Ishikawa (cell line): Measurements from ENCODE around the gene TRAF3IP1.

Source experiments
- CEBPB ChIP-seq: IDR thresholded peaks from 2 replicates; pipeline ENCODE4 v1.6.1; 2012
- CREB1 ChIP-seq: IDR thresholded peaks from 2 replicates; pipeline ENCODE4 v1.6.1; 2012; ENCODE audit warnings: low read depth
- EGR1 ChIP-seq: IDR thresholded peaks from 2 replicates; pipeline ENCODE4 v1.6.1; 2012
- EP300 ChIP-seq: IDR thresholded peaks from 2 replicates; pipeline ENCODE4 v1.6.1; 2012; ENCODE audit warnings: borderline replicate concordance
- FOXM1 ChIP-seq: IDR thresholded peaks from 2 replicates; pipeline ENCODE4 v1.6.1; 2012; ENCODE audit warnings: low read depth, borderline replicate concordance
- NFIC ChIP-seq: IDR thresholded peaks from 2 replicates; pipeline ENCODE4 v1.6.1; 2012
- RAD21 ChIP-seq: IDR thresholded peaks from 2 replicates; pipeline ENCODE4 v1.6.1; 2012; ENCODE audit warnings: low read depth
- REST ChIP-seq: IDR thresholded peaks from 2 replicates; pipeline ENCODE4 v1.6.1; 2012; ENCODE audit warnings: low read depth, mild to moderate bottlenecking
- TAF1 ChIP-seq: IDR thresholded peaks from 2 replicates; pipeline ENCODE4 v1.6.1; 2012; ENCODE audit warnings: low read depth, mild to moderate bottlenecking
- TCF12 ChIP-seq: IDR thresholded peaks from 2 replicates; pipeline ENCODE4 v1.6.1; 2012; ENCODE audit warnings: low read depth
- TEAD4 ChIP-seq: IDR thresholded peaks from 2 replicates; pipeline ENCODE4 v1.6.1; 2012
- USF1 ChIP-seq: IDR thresholded peaks from 2 replicates; pipeline ENCODE4 v1.6.1; 2012
- YY1 ChIP-seq: IDR thresholded peaks from 2 replicates; pipeline ENCODE4 v1.6.1; 2012; ENCODE audit warnings: low read depth
- ZBTB7A ChIP-seq: IDR thresholded peaks from 2 replicates; pipeline ENCODE4 v1.6.1; 2012; ENCODE audit warnings: low read depth
- TF ChIP-seq, protein P1 (sequence below): IDR thresholded peaks from 2 replicates; pipeline ENCODE4 v1.6.1; 2012

The TRAF3IP1 gene

GRCh38 chr2:238277695-238278094 is 42.6 kb upstream of the TRAF3IP1 start:
- TF ChIP-seq RAD21, result peak; percentile 37; the same call in 1 of the 2 replicates
- no peak for TF ChIP-seq ZBTB7A

DNA sequence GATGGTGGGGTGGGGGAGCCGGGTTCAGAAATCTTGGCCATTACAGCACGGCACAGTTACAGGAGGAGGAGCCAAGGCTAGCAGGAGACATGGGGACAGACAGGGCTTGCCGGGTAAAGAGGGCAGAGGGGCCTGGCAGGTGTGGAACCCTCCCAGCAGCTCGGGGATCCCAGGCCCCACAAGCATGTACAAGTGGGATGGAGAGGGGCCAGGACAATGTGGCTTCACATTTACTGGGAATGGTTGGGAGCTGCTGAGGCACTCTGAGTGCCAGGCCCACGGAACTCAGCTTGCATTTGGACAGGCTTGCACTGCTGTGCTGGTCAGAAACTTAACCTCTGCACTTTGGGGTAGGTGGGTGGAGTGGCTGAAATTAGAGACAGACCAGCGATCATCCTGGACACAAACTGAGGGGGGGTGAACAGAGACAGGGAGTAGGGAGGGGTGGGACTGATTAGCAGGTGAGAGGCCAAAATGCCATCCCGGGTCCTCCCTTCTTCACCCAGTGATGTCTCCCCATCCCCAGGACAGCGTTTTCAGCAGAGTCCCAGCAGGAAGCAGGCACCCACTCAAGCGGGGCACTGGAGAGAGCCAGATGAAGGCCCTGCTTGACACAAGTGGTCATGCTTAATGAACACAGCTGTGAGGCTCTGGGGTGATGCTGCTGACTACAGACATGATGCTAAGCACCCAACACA is 41.5 kb upstream of the TRAF3IP1 start:
- TF ChIP-seq CEBPB (no peak), USF1 (no peak), TCF12 (no peak), RAD21 (no peak), EGR1 (no peak), EP300 (no peak), YY1 (no peak), FOXM1 (no peak), NFIC (no peak), TAF1 (no peak), CREB1 (no peak), REST (no peak), ZBTB7A (no peak), TEAD4 (no peak)
- TF ChIP-seq, protein P1, sequence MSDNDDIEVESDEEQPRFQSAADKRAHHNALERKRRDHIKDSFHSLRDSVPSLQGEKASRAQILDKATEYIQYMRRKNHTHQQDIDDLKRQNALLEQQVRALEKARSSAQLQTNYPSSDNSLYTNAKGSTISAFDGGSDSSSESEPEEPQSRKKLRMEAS, result no peak

DNA sequence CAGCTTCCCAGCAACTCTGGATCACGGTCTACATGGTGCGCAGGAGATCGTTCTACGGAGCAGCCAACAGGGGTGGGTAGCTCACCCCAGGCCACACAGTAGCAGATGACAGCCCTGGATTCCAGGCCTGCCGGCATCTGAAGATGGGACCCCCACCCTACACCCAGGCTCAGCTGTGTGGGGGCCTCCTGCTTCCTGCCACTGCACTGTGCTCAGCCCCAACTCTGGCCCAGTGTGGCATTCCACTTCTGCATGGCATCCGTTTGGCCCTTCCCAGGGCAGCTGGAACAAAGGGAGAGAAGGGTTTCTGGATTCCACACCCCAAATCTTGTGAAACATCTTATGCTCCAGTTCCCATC is 41.0 kb upstream of the TRAF3IP1 start:
- TF ChIP-seq USF1, result no peak
- TF ChIP-seq ZBTB7A, result no peak
- TF ChIP-seq TAF1, result no peak
- TF ChIP-seq RAD21, result no peak
- no peak for TF ChIP-seq TEAD4
- no peak for TF ChIP-seq TCF12
- no peak for TF ChIP-seq CEBPB
- TF ChIP-seq REST, result no peak
- TF ChIP-seq FOXM1, result no peak
- TF ChIP-seq, protein P1, result no peak
- TF ChIP-seq CREB1, result no peak
- no peak for TF ChIP-seq NFIC
- TF ChIP-seq YY1, result no peak

DNA sequence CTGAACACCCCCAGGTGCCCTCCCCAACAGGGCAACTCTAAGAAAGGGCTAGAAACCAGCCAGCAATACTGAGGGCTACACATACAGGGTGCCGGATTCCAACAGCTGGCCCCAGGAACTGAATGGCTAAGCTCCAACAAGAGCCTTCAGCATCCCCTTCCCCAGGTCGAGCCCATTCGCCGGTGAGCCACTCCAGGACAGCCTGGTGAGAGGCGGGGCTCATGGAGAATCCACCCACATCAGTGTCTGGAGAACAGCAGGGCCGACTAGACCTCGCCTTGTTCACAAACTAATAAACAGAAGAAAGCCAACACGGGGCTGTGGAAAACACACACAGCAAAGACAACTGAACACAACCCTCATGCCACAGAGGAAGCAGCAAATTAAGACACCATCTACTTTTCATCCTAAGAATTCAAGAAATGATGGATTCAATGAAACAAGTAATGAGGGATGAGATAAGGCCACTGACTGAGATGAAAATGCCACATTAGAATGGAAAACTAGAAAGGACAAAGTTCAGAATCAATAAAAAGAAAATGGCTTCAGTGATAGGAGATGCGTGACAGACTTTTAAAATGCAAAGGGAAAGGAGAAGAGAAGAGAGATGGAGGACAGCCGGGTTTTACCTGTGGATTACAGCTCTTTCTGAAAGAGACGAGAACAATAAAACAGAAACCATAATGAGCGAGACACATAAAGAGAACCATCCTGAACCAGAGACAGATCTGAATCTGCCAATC is 40.1 kb upstream of the TRAF3IP1 start:
- TF ChIP-seq CREB1, result no peak

DNA sequence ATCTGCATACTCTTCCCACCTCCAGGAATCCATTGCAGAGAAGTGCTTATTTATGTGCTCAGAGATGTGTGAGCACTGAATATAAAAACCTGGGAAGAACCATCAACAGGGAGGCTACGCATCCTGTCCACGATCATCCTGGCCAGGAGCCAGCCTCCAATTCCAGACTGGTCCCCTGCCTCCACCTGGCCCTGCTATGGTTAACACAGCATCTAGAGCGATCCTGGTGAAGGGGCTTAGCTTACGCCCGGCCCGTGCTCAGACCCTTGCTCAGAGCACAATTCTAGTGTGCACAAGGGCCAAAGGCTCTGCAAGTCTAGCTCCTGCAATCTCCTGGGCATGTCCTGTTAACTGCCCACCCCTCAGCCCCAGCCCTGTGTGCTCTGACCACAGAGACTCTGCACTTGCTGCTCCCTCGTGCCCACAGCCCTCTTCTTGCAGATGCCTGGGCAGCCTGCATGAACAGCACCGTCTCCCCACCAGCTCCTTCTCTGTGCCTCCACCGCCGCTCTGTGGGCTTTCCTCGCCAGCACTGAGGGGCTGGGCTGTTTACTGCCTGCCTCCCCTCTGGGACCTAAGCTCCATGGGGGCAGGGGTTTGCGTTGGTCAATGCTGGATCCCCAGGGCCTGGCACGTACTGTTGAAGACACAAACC is 38.4 kb upstream of the TRAF3IP1 start:
- no peak for TF ChIP-seq YY1
- no peak for TF ChIP-seq EGR1
- TF ChIP-seq ZBTB7A, result no peak
- no peak for TF ChIP-seq USF1
- no peak for TF ChIP-seq REST
- TF ChIP-seq CEBPB, result no peak
- no peak for TF ChIP-seq RAD21
- TF ChIP-seq EP300, result no peak
- TF ChIP-seq TEAD4, result no peak
- no peak for TF ChIP-seq CREB1
- no peak for TF ChIP-seq TCF12
- TF ChIP-seq, protein P1, result no peak
- TF ChIP-seq FOXM1, result no peak
- no peak for TF ChIP-seq NFIC
- no peak for TF ChIP-seq TAF1
